HG03521 (cell line): ENCODE data around the gene MTFP1.
"Not testable (repeated sequence)": the region's sequence is repeated elsewhere in the genome, so short reads cannot be mapped to it uniquely, and the experiment has no call there.

Experiments
- ATAC-seq: cut with Tn5 transposase; IDR thresholded peaks from one replicate; pipeline ENCODE4 v1.9.1; 2021; ENCODE audit warnings: mild to moderate bottlenecking, moderate library complexity; ENCODE audit not compliant: unreplicated experiment

Gene MTFP1

GRCh38 chr22:30453731-30454510, 28.4 kb downstream of the MTFP1 start:
- no peak for ATAC-seq

- ATAC-seq = no peak
These were observed 29.7 kb downstream of the MTFP1 start for GRCh38 chr22:30455075-30455840.

- ATAC-seq = no peak
These were observed 32.4 kb downstream of the MTFP1 start for GRCh38 chr22:30457981-30458380.

- no peak for ATAC-seq
These were observed 33.8 kb downstream of the MTFP1 start for GRCh38 chr22:30459181-30460052.

- no peak for ATAC-seq
These were observed 34.6 kb downstream of the MTFP1 start for GRCh38 chr22:30460147-30460546.

- not testable (repeated sequence) for ATAC-seq
These were observed 35.0 kb downstream of the MTFP1 start for GRCh38 chr22:30460555-30460954.

DNA sequence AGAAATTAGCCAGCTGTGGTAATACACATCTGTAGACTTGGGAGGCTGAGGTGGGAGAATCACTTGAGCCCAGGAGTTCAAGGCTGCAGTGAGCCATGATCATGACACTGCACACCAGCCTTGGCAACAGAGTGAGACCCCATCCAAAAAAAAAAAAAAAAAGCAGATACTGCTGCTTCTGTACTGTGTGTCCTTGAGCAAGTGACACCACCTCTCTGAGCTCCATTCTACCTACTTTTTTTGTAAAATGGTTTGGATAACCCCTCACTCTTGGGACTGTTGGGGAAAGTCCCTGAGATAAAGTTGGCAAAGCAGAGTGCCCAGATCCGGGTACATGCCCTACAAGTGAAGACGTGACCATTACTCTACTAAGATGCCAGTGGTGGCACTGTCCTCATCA, 43.6 kb downstream of the MTFP1 start:
- no peak for ATAC-seq

DNA sequence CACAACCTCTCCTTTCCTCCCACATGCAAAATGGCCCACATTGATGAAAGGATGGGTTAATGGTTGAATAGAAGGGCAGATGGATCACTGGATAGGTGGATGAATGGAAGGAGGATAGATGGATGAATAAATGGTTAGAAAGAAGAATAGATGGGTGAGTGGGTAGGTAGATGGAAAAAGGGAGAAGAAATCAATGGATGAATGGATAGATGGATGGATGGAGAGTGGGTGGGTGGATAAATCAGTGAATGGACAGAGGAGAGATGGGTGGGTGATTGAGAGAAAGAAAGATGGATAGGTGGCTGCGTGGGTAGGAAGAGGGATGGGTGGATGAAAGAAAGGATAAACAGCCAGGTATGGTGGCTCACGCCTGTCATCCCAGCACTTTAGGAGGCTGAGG, 45.1 kb downstream of the MTFP1 start:
- ATAC-seq = no peak

DNA sequence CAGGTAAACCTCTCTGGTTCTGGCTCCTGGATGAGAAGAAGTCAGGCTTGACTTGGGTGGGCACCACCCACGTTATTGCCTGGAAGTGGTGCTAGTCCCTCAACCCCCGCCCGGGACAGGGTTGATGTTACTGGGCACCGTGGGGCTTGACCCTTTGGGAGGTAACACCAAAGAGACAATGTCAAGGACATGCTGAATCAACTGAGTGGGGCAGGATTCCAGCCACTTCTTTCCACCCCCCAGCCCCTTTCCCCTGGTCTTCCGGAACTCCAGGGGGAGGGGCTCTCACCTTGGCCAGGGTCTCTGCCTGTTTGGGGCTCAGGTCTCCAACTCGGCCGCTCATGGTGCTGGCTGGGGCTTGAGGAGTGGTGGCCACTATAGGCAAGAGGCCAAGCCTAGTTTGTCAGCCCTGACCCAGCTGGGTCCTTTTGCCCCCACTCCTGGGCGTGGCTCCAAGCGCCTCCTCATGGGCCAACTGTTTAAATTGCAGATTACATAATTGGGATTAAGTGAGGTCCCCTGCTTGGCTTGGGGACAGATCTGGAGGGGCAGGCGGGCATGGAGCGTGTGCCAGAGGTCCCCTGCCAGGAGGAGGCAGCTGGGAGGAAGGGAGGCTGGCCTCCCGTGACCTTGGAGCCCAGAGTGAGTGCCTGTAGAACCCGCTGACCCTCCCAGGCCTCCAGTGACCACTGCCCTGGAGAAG, 46.2 kb downstream of the MTFP1 start, which contains the start of gene SEC14L3:
SEC14L3 (minus strand) TSS at position 402 of the 703 bp plus-strand sequence; CDS start at position 343, 59 bp downstream.
- ATAC-seq = no peak

DNA sequence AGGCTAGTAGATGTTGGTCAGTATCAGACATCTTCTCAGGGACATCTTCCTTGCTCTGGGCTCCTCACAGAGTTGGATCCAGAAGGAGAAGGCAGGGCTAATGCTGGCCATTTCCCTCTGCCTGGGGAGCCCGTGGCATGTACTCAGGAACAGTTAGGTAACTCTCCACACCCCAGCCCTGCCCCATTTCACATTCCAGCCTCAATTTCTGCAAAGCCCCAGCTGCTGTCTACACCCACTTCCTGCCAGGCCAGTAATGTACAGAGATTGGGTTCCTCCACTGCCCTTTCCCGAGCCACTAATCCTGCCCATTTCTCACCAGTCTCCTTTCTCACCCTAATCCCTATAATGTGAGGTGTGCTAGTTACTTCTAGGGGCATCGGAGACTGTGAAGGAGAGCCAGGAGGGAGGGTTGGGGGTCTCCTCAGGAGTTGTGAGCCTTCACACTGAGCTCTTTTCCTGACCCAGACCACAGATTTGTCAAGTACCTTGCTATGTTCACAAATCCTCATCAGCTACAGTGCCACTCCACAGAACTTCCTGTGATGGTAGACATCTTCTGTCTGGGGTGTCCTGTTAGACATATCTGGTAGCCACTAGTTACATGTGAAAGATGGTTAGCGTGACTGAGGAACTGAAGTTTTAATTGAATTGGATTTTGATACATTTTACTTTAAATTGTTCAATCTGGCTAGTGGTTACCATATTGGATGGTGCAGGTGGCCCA, 47.6 kb downstream of the MTFP1 start:
- ATAC-seq = no peak

DNA sequence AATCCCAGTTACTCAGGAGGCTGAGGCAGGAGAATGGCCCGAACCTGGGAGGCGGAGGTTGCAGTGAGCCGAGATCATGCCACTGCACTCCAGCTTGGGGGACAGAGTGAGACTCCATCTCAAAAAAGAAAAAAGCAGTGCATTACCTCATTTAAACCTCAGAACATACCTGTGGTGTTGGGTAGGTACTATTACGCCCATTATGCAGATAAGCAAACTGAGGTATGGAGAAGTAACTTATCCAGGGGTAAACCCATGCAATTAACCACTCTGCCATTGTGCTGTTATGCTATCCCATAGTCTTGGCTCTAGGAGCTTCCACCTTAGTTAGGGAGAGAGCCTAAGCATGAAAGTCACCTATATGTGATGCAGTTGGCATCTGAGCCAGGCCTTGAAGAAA, 48.6 kb downstream of the MTFP1 start:
- ATAC-seq = no peak

DNA sequence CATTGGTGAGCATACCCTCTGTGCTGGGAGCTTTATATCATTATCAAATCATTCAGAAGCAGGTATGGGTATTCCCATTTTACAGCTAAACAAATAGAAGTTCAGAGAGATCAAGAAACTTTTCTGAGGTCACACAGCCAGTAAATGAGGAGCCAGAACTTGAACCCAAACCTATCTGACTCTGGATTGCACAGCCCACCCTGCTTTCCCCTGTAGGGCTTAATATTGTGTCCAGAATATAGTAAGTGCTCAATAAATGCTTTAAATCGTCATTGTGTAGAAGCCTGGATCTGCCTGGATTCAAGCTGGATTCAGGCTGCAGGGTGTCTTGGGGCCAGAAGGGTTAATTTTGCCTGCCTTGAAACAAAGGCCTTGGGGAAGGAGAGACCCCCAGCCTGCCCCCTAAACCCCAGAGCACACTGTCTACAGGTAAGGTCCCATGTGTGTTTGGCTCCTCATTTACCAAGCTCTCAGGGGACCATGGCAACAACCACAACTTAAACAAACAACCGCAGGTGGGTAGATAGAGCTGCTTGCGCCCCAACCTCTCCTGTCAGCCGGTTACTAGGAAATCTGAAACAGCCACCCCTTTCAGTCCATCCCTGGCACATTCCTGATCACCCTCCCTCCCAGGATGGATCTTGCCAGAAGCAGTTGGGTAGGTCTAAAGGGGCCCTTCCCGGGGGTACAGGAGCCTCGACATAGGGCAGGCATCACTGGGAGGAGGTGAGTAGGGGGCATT, 49.3 kb downstream of the MTFP1 start:
- no peak for ATAC-seq
